HG02943 (cell line): ENCODE data around the gene GAS5.
A peak's percentile ranks its signal among the peaks of the same experiment; 100 is the strongest.
"Not testable (repeated sequence)": the region's sequence is repeated elsewhere in the genome, so short reads cannot be mapped to it uniquely, and the experiment has no call there.

Experiments used
- ATAC-seq: cut with Tn5 transposase; IDR thresholded peaks from one replicate; pipeline ENCODE4 v1.9.1; 2021; ENCODE audit warnings: mild to moderate bottlenecking, low read depth, moderate library complexity; ENCODE audit not compliant: unreplicated experiment

Gene GAS5

DNA sequence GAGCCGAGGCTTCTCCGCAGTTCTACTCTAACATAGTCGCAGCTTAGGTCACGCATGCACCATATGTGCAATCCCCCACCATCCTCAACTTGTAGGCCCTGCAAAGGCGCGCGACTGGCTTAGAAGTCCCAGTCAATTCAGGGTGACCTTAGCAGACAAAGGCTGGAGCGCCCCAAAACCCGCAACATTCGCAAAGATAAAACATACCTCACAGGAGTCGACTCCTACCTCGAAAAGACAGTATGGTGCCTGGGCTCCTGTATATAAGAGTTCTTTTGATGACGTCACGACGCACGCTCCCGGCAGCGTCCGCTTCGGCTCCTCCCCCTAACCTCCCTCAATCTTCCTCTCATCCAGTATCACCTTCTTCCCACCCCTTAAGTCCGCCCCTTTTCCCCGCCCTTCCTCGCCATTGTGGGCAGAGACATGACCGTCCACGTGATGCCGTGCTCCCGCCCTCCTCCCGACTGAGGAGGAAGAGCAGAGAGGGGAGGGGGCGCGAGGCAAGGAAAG lies at the start of gene GAS5:
Gene GAS5 (minus strand): TSS at position 237 of the 513 bp plus-strand sequence.
- peak; percentile 75 for ATAC-seq

DNA sequence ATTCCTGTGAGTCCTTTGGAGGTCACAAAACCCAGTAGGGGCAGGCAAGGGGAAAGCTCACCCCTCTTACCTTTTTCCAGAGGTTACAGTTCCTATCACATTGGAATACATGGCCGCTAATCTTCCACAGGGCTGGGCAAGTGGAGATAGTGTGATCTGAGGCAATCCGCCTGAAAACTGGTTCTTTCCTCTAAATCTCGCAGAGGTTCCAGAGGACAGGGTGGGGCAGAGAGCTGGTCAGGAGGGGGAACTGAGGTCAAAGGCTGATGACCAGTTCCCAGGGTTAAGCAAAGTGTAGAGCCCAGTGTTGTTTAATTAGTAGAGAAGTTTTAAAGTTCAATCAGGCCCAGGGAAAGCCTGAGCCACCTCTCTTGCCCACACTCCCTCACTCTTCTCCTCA lies 49.4 kb upstream of the GAS5 start, which contains the start of gene SERPINC1:
Gene SERPINC1 (minus strand): TSS at position 179 of the 400 bp plus-strand sequence. CDS start 68 bp downstream, at position 111.
- no peak for ATAC-seq

DNA sequence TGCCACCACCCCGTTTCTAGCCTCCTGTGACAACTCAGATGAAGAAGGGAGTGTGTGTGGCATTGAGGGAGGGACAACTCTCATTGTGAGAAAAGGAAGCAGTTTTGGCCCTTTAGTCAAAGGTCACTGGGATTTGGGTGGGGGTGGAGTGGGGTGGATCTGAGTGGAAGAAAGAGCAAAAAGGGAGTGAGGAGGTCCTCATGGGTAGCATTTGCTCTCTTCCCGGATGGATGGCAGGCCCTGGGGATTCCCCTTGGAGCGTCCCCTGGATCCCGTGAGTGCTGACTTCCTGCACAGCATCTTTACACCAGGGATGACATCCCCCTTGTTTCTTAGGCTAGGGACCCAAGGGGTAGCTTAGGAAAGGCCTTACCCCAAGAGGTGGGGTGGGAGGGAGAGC lies 48.9 kb upstream of the GAS5 start:
- no peak for ATAC-seq

DNA sequence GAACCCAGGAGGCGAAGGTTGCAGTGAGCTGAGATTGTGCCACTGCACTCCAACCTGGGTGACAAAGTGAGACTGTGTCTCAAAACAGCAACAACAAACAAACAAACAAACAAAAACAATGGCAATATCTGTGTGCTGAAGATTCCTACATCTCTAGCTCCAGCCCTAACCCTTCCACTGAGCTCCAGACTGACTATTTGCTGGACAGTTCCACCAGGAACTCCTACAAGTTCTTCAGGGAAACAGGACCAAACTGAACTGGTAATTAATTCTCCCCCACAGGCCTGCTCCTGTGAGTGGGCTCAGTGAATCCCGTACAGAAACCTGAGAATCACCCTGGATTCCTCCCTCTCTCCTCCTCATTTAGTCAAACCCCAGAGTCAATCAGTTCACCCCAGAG lies 47.8 kb upstream of the GAS5 start:
- ATAC-seq: no peak

DNA sequence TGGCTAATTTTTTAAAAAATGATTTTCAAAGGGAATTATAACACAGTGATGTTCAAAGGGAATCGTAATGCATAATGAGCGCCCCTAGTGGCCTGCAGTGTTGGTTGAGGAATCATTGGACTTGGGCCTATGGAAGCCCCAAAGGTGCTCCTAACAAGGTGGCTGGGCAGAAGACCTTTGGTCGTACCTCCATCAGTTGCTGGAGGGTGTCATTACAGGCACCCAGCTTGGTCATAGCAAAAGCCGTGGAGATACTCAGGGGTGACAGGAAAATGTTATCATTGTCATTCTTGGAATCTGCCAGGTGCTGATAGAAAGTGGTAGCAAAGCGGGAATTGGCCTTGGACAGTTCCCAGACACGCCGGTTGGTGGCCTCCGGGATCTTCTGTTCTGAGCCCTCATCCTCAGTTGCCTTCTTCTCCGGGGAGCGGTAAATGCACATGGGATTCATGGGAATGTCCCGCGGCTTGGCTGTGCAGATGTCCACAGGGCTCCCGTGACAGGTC lies 46.6 kb upstream of the GAS5 start:
- ATAC-seq: no peak

DNA sequence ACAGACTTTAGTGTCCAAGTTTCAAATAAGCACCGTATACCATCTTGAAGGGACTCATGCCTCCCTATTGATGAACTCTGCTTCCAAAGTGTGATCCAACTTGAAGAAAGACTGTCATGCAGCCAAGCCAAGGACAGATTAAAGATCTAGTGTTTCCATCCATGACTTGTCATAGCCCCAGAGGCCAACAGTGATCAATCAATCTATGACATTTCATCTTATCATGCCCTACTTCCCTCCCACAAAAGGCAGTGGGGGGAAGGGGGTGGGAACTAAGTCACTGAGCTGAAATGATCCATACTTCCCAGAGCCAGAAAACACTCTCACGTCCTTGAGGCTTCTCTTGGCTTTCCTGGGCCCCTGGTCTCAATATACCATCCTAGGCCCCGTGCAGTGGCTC lies 45.3 kb upstream of the GAS5 start:
- ATAC-seq: no peak

DNA sequence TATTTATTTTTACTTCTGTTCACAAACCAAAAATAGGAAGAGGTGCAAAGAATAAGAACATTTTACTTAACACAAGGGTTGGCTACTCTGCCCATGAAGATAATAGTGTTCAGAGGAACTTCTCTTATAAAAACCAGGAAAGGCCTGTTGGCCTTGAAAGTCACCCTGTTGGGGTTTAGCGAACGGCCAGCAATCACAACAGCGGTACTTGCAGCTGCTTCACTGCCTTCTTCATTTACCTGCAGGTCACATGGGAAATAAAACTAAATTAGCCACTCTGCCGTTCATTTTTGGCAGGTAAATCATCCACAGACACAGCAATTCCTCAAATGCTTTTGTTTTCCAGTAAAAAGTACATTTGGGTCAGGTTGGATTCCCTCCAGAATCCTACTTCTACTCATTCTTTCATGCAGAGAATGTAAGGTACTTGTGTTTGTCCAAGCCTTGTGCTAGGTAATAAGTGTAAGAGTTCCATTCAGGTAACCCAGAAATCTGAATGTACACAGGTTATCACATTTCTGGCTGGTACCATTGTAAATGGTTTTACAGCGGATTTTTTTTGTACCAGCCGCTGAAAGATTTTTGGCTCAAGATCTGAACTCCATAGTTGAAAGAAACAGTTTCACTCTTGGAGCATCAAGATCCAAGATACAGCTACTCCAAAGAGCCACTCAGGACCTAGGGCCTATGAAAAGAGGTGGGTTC lies 36.2 kb upstream of the GAS5 start:
- ATAC-seq: no peak

DNA sequence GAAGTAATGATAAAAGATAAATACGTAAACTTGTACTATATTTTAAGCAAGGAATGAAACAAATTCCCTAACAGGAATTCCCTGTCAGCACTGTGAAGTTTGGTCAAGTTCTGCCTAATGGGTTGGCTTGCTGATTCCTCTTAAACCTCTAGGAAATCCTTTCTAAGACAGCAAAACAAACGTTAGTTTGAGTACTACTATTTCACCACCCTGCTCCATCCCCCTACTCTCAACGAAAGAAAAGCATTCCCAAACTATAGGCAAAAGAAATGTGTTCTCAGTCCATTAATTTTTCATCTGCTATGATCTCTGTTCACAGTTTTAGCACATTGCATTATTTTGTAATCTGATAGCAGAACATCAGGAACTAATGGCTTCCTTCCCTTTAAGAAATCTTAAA lies 33.2 kb upstream of the GAS5 start:
- ATAC-seq: no peak

DNA sequence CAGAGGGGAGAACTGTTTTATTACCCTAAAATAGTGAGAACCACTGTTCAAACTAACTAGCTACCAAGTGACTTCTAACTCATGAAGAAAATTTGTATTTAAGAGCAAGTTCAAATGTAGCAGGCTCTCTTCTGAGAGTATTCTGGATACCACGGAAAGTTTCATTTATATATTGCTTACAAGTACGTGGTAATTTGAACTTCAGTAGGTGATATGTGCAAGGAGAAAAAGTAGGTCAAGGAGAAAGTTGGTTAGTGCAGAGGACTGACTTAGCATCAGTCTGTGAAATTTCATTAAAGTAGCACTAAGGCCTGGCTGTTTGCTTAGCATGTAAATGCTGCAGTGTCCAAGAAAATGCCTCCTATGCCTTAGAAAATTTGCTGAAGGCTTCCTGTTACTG lies 32.6 kb upstream of the GAS5 start:
- no peak for ATAC-seq

DNA sequence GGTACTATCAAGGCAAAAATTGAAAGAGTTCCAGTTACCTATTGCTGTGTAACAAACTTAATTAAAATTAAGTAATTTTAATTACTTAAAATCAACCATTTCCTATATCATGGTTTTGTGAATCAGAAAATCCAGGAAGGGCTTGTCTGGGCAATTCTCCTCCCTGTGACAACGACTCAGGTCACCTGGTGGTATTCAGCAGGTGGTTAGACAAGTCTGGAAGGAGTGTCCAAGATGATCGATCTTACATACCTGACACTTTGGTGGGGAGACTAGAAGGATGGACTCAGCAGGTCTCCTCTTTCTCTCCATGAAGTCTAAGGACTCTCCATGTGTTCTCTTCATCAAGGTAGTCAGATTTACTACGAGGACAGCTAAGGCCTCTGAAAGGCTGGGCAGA lies 26.4 kb upstream of the GAS5 start:
- ATAC-seq: no peak

DNA sequence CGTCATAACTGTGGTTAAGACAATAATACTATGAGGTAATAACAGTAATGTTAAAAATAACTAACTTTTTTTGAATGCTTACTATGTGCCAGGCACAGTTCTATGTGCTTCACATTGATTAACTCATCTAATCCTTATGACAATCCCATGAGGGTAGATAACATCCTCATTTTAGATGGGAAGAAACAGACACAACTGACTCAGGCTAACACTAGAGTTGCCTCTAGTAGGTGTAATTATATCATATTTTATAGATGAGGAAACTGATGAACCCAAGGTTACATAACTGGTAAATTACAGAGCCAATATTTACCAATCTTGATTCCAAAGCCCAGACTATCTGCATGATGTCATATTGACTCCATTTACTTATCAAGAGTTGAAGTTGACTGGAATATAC lies 25.8 kb upstream of the GAS5 start:
- ATAC-seq: no peak

DNA sequence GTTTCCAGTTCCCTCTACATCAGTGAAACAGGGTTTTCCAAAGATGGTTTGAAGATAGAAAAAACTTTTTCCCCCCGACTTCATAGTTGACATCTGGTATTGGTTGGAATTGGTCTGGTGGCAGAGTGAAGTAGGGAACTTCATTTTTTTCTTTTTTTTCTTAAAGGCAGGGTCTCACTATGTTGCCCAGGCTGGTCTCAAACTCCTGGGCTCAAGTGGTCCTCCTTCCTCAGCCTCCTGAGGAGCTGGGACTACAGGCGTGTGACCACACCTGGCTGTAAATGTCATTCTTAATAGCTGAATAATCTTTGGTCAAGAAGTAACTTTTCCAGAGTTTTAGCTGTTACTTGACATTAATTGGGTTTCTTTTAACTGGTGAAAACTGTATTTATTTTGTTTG lies 22.1 kb upstream of the GAS5 start:
- ATAC-seq: no peak

DNA sequence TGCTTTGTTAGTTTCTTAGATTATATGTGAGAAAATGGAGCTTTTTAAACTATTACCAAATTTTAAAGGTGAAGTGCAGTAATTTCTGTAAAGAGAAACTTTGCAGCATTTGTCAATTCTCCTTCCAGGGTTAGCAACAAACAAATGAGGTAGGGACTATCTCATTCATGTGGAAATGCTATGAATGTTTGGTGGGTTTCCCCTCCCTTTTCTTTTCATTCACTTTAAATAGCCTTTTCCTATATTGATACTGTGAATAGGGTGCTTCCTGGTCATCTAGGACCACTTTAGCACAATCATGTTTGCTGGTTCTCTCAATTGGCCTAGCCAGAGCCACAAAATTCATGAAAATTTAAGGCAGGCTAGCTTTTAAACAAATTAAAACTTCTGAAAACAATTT lies 21.0 kb upstream of the GAS5 start:
- ATAC-seq: no peak

DNA sequence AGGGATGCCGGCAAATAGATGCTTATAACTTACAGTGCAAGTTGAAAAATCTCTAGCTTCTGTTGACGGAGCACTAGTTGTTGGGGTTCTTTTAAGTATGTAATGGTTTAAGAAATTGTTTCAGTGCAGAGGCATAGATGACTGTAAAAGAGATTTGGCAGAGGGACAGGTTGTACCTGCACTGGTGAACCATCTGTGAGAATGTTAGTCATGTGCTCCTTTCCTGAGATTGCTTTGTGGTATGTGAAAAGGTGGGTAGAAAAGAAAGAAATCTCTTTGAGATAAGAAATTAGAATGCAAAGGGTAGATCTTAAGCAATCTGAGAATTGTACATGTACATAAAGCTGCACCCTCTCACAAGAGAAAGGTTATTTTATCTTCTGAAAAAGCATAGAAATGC lies 19.8 kb upstream of the GAS5 start:
- ATAC-seq: no peak

DNA sequence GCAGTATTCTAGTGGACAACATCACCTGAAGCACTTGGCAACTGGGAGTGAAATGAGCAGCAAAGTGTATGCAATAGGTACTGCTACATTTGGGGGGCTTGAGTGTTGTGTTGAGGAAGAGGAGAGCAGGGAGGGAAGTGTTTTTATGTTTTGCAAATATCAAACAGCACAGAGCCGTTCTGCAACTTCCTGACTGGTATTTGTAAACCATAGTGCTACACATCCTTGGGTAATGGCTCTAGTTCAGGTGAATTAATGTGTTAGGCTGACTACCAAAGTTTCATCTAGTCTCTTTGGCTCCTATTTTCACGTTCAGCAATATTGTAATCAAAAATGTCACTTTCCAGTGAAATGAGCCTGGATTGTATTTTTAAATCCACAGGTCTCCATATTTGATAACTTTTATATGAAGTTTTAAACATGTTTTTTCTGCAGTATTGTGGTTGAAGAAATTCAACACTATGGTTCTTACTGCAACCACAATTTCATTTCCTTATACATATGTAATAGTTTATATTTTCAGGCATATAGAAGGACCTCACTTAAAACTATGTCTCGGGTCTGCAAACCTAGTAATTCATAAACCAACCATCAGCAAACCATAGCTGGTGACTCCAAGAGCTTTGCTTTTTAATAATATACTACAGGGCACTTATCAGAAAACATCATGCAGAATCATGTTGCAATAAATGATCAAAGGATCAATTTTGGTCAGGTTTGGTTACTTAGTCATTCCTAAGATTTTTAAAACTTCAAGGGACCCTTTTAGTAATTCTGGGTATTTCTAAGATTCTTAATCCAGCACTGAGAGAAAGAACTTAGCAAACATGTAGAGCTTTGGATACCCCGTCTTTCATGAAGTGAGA lies 19.2 kb upstream of the GAS5 start:
- ATAC-seq: no peak

DNA sequence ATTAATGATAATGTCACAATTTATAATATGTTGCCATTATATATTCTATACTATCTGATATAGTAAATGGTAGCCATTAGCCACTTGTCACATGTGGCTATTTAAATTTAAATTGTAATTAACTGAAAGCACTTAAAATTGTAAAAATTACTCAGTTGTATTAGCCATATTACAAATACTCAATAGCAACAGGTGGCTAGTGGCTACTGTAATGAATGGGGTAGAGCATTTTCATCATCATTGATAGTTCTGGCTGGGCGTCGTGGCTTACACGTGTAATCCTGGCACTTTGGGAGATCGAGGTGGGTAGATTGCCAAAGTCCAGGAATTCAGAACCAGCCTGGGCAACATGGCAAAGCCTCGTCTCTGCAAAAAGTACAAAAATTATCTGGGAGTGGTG lies 16.9 kb upstream of the GAS5 start:
- ATAC-seq: no peak

DNA sequence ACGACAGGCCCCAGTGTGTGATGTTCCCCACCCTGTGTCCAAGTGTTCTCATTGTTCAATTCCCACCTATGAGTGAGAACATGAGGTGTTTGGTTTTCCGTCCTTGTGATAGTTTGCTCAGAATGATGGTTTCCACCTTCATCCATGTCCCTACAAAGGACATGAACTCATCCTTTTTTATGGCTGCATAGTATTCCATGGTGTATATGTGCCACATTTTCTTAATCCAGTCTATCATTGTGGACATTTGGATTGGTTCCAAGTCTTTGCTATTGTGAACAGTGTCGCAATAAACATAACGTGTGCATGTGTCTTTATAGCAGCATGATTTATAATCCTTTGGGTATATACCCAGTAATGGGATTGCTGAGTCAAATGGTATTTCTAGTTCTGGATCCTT lies 13.3 kb upstream of the GAS5 start:
- not testable (repeated sequence) for ATAC-seq

DNA sequence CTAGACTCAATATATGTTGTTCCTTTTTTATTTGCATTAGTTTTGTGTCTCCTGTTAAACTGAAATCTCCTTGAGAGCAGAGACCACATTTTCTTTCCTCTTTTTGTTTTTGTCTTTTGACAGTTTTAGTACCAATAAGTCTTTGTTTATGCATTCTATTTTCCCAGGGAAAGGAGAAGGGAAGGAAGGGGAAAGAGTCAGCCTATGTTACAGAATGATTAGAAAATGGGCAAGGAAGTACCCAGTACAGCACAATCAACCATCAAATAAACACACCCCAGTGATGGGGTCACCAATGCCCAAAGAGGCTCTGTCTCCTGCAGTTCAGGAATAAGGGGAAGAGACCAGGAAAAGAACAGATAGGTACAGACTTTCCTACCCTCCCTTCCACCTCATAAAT lies 10.5 kb upstream of the GAS5 start:
- ATAC-seq: no peak

DNA sequence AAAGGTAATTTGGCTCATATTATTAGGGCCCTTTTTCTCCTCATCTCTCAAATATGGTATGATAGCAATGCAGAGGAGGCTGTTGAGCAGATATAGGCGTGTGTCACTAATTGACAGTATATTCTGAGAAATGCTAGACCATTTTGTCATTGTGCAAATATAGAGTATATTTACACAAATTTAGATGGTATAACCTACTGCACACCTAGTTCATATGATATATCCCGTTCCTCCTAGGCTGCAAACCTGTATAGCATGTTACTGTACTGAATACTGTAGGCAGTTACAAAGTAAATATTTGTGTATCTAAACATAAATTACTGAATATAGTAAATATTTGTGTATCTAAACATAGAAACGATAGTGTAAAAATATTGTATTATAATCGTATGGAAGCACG lies 8.9 kb upstream of the GAS5 start:
- no peak for ATAC-seq

DNA sequence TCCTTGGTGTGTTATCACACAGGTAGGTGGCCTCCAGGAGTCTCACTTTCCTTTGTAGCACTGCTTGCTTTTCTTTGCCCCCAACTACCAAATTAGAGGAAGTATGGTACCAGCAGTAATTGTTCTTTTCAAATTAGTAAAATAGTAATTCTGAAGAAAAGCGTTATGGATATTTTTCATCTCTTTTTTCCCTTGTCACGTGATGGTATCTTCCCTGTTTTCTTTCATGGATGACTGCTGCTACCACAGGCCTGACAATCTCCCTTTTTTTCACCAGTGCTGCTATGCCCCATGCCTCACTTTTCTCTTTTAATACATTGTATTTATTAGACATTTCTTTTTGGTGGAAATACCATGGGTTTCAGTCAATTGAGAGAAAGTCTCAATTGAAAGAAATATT lies 3.7 kb upstream of the GAS5 start:
- ATAC-seq: no peak

DNA sequence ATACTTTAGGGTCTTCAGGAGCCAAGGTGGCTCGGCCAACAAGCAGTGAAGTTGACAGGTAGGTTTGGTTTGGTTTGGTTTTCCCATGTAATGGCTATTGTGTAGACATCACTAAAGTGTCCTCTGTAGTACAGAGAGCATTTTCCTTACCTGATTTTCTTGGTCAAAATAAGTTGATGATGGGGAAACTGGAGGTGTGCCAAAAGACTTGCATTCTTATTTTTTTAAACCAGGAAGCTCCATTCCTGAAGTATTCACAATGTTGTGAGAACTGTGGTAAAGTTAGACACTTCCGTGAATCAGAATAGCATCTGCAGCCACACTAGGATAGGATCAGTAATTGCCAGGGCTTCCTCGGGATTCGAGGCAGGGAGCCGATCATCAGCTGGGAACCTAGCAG lies 3.3 kb upstream of the GAS5 start:
- no peak for ATAC-seq
